22Rv1 (cell line): ENCODE data around the gene CNGA3.

Source experiments
- H3K27ac ChIP-seq: fragments of 450-650 bp; 2 replicates; pipeline ENCODE4 v1.5.1; 2017
- ZFX ChIP-seq: fragments of 450-650 bp; IDR thresholded peaks from 2 replicates; pipeline ENCODE4 v1.6.1; 2017; ENCODE audit warnings: antibody characterized with exemption, borderline replicate concordance
- TF ChIP-seq, protein P1 (sequence below): fragments of 450-650 bp; IDR thresholded peaks from 2 replicates; pipeline ENCODE4 v1.5.1; 2017; ENCODE audit warnings: mild to moderate bottlenecking

Gene CNGA3

DNA sequence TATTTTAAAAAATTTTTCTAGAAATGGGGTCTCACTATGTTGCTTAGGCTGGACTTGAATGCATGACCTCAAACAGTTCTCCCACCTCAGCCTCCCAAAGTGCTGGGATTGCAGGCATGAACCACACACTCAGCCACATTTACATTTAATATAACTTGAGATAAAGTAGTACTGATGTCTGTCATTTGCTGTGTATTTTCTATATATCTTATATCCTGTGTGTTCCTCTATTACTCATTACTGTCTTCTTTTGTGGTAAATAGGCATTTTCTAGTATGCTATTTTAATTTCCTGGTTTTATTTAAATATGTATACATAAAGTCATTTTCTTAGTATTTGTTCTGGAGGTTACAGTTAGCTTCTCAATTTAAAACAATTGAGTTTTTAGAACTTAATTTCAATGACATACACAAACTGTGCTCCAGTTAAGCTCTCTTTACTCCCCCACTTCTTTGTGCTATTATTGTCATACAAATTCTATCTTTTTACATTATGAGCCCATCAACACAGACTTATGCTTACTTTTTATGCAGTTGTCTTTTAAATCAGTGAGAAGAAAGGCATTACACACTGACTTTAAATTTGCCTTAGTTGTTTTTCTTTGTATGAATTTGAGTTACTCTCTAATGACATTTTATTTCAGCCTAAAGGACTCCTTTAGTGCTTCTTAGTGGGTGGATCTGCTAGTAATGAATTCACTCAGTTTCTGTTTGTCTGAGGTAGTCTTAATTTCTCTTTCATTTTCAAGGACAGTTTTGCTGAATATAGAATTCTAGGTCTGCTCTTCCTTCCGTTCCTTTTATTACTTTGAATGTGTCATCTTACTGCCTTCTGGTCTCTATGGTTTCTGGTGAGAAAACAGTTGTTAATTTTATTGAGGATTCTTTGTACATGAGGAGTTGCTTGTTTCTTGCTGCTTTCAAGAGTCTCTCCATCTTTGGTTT is 92.2 kb downstream of the CNGA3 start:
- H3K27ac ChIP-seq: no peak overlapping the region
- TF ChIP-seq ZFX: no peak
- TF ChIP-seq, protein P1, sequence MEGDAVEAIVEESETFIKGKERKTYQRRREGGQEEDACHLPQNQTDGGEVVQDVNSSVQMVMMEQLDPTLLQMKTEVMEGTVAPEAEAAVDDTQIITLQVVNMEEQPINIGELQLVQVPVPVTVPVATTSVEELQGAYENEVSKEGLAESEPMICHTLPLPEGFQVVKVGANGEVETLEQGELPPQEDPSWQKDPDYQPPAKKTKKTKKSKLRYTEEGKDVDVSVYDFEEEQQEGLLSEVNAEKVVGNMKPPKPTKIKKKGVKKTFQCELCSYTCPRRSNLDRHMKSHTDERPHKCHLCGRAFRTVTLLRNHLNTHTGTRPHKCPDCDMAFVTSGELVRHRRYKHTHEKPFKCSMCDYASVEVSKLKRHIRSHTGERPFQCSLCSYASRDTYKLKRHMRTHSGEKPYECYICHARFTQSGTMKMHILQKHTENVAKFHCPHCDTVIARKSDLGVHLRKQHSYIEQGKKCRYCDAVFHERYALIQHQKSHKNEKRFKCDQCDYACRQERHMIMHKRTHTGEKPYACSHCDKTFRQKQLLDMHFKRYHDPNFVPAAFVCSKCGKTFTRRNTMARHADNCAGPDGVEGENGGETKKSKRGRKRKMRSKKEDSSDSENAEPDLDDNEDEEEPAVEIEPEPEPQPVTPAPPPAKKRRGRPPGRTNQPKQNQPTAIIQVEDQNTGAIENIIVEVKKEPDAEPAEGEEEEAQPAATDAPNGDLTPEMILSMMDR: no peak

DNA sequence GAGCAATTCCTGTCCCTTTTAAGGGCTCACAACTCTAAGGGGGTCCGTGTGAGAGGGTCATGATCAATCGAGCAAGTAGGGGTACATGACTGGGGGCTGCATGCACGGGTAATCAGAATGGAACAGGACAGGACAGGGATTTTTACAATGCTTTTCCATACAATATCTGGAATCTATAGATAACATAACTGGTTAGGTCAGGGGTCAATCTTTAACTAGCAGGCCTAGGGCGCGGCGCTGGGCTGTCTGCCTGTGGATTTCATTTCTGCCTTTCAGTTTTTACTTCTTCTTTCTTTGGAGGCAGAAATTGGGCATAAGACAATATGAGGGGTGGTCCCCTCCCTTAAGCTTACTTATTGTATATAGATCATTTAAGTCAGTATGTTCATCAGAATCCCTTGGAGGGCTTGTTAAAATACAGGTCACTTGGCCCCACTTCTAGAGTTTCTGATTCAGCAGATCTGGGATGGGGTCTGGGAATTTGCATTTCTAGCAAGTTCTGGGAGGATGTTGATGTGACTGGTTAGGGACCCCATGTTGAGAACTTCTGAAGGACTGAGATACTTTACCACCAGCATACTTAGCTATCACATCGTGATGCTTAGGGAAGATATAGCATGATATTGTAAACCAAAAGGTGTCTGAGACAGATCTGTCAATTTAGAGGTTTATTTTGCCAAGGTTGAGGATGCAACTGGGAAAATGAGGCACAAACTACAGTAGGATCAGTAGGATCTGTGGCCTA is 95.6 kb downstream of the CNGA3 start:
- TF ChIP-seq, protein P1: no peak
- no peak for TF ChIP-seq ZFX
- no peak overlapping the region for H3K27ac ChIP-seq

DNA sequence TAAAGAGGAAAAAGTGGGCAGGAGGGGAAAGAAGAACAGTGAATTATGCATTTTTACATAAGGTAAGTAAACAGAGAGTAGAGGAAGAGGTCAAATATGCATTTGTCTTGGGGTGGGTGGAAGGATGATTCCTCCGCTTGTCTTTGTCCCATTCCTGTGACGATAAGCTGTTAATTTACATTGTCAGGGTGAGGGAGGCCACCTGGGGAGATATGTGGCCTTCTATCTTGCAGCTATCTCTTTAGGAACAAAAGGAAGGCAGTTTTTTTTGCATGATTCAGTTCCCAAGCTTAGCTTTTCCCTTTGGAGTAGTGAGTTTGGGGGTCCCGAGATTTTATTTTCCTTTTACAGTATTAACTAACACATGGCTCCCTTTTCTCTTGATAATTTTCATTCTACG is 96.2 kb downstream of the CNGA3 start:
- TF ChIP-seq, protein P1: no peak
- no peak for TF ChIP-seq ZFX
- no peak overlapping the region for H3K27ac ChIP-seq

DNA sequence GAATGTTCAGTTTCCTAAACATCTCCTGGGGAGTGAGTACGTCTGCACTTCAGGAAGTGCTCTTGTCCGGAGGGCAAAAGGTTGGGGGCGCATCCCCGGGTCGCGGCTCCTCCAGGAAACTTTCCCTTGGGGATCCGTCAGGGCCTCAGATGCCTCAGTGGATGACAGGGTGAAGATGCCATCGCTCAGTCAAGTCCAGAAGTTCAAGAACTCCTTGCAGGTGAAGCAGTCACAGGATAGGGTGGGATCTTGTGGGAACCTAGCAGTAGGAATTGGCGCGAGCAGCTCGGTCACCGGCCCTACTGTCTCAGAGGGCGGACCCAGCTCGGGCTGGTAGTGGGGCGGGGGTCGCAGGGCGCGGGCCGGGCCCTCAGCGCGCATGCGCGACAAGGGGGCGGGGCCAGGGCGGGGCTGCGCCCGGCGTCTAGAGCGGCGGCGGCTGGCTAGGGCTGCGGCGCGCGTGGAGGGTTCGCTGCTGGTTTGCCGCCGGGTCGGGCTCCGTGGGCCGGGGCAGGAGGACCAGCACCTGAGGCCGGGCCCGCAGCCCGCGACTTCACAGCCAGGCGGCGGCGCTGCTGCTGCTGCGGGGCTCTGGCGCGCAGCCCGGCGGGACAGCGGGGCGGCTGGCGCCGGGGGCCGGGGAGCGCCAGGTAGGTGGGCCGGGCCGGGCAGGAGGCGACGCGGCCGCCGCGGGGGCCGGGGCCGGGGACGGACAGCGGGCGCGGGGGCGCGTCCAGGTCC is 98.3 kb downstream of the CNGA3 start, which contains the start of gene INPP4A:
INPP4A (plus strand) TSS at position 423 of the 741 bp plus-strand sequence. CDS start 75,191 bp downstream, outside the sequence.
- TF ChIP-seq ZFX: no peak
- TF ChIP-seq, protein P1: peak; percentile 61
- peak within 1 kb of the TSS; percentile 42 for H3K27ac ChIP-seq

DNA sequence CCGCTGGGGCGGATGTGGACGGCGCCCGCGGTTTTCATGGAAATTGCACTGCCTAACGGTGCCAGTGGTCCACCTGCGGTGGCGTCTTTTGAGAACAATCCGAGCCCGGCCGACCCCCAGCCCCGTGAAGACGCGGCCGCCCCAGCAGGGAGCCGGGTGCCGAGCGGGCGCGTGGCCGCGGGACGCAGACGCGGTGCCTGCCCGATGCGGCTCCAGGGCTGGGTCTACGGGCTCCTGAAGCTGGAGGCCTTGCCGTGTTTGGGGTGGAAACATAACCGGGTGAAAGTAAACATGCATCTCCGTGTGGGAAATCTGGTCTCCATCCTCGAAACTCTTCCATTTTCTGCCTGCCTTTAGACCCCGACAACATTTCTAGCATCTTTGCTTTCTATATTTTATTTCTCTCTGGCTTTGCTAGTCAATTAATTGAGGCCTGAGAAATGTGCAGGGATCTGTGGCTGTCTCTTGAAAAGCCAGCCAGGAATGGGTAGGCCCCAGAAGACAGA is 99.0 kb downstream of the CNGA3 start:
- peak overlapping the region; percentile 42 for H3K27ac ChIP-seq
- TF ChIP-seq, protein P1: peak; percentile 32
- TF ChIP-seq ZFX: no peak

DNA sequence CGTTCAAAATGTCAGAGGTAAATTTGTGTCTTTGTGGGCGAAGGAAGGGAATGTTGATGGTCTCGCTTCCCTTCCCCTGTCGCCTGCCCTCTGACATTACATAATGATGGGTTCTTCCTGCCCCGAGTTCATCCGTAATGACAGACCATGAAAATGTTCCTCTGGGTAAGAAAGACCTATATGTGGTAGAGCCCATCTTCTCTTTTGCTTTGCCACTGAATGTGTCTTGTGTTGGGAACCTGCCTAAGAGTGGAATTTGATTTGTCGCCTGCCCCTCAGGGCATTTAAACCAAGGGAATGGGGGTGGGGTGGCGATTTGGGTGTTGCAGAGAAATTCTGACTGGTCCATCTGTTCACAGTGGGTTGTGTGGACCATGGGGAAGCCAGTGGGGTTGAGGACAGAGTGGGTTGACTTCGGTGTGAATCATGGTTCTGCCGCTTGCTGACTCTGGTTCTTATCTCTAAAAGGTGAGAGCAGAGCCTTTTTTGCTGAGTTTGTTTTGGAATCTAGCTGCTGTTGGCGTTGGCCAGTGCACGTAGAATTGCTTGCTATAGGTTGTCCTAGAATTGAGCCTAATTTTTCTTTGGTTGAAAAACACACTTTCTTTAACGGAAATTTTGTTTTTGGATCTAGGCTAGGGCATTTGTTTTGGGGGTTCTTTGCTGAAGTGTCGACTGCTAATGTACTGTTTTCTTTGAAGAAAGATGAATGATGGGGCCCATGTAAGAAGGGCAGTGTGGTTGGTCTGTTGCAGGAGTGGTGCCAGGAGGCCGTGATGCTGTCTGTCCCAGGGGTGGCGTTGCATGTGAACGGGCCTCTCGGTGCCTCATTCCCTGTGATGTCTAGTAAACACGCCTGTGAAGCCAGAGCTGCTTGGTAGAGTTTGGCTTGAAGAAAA is 99.7 kb downstream of the CNGA3 start:
- H3K27ac ChIP-seq: no peak overlapping the region
- TF ChIP-seq ZFX: no peak
- TF ChIP-seq, protein P1: no peak
